ENCODE results near the gene OR51G1.
"Not testable (repeated sequence)": the region's sequence is repeated elsewhere in the genome, so short reads cannot be mapped to it uniquely, and the experiment has no call there.

Gene OR51G1

DNA sequence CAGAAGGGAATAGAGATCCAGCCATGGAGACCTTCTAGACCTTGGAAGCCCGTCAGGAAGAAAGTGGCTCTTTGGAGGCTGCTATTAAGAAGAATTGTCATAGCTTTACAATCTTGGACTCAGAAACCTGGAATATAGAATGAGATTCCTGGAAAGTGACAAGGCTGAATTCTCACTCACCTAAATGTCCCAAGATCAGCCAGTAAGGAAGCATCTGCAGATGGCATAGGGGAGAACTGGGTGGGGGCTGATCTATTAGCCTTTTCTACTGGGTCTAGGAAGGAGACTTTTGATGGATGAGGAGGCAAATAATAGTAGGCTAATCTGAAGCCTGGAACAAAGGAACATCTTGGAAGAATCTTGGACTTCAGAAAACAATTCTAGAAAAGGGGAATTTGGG, at the start of gene OR51G1:
Gene OR51G1, minus strand, starts transcription at position 101 of the 400 bp plus-strand sequence. Its CDS starts 0 bp downstream, at position 101.
- Histone ChIP-seq H3K9me3 (ENCODE audit: insufficient read depth, low read length) (no peaks in the 10 kb centered on the region), H3K36me3 (ENCODE audit: insufficient read depth, insufficient read length, low read length) (no peaks in the 10 kb centered on the region), H3K4me3 (ENCODE audit: insufficient read length, low read depth) (no peak within 1 kb of the TSS), H3K27me3 (ENCODE audit: insufficient read depth, insufficient read length) (no peaks in the 10 kb centered on the region), H3K4me1 (ENCODE audit: insufficient read depth, insufficient read length) (no peaks in the 10 kb centered on the region), H3K9ac (ENCODE audit: insufficient read length, low read depth) (no peak within 1 kb of the TSS)
- DNase-seq (ENCODE audit: low read depth, low spot score): no peak
- TF ChIP-seq SUZ12 (IDR thresholded peaks at IDR 0.05; ENCODE audit: extremely low read depth, insufficient read depth, insufficient read length) (no peak), YY1 (IDR thresholded peaks at IDR 0.05; ENCODE audit: insufficient read depth, insufficient read length) (no peak), ZNF274 (IDR thresholded peaks at IDR 0.05; ENCODE audit: low read depth, low read length) (no peak)

DNA sequence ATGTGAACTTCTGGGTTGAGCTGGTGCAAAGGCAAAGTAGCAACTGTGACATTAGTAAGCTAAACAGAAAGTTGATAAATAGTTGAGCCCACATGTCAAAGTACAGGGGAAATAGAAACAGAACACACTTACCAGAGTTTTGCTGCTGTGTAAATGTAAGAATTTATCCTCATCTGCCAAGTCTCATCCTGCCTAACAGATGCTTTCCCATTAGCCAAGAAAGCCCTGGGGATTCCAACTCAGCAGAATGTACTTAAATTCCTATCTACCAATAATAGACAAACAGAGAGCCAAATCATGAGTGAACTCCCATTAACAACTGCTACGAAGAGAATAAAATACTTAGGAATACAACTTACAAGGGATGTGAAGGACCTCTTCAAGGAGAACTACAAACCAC, 38.7 kb upstream of the OR51G1 start:
- Histone ChIP-seq H3K9me3 (ENCODE audit: insufficient read depth, low read length) (no peaks in the 10 kb centered on the region), H3K36me3 (ENCODE audit: insufficient read depth, insufficient read length, low read length) (no peaks in the 10 kb centered on the region), H3K27me3 (ENCODE audit: insufficient read depth, insufficient read length) (no peaks in the 10 kb centered on the region), H3K9ac (ENCODE audit: insufficient read length, low read depth) (no peak overlapping the region), H3K4me1 (ENCODE audit: insufficient read depth, insufficient read length) (no peaks in the 10 kb centered on the region), H3K4me3 (ENCODE audit: insufficient read length, low read depth) (no peak overlapping the region)
- DNase-seq (ENCODE audit: low read depth, low spot score): no peak
- no peak for TF ChIP-seq ZNF274 (IDR thresholded peaks at IDR 0.05; ENCODE audit: low read depth, low read length)
- TF ChIP-seq YY1 (IDR thresholded peaks at IDR 0.05; ENCODE audit: insufficient read depth, insufficient read length): no peak
- no peak for TF ChIP-seq SUZ12 (IDR thresholded peaks at IDR 0.05; ENCODE audit: extremely low read depth, insufficient read depth, insufficient read length)

DNA sequence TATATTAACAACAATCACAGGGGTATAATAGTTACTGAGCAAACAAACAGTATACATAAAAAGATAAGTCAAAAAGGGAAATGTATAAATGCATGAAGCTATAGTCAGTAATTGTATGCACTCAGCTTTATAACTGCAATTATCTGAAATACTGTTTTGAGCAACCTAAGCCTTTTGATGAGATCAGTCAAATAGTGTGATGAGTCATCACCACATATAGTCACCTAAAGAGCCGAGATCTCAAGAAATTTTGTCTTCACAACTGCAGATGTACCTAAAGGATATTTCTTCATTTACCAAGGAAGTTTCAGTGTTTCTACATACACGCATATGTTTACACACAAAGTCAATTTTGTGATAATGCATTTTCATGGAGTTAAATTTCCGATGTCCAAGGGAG, 36.7 kb upstream of the OR51G1 start:
- TF ChIP-seq YY1 (IDR thresholded peaks at IDR 0.05; ENCODE audit: insufficient read depth, insufficient read length) (no peak), ZNF274 (IDR thresholded peaks at IDR 0.05; ENCODE audit: low read depth, low read length) (no peak), SUZ12 (IDR thresholded peaks at IDR 0.05; ENCODE audit: extremely low read depth, insufficient read depth, insufficient read length) (no peak)
- Histone ChIP-seq H3K27me3 (ENCODE audit: insufficient read depth, insufficient read length) (no peaks in the 10 kb centered on the region), H3K4me1 (ENCODE audit: insufficient read depth, insufficient read length) (no peaks in the 10 kb centered on the region), H3K4me3 (ENCODE audit: insufficient read length, low read depth) (no peak overlapping the region), H3K9me3 (ENCODE audit: insufficient read depth, low read length) (no peaks in the 10 kb centered on the region), H3K9ac (ENCODE audit: insufficient read length, low read depth) (no peak overlapping the region), H3K36me3 (ENCODE audit: insufficient read depth, insufficient read length, low read length) (no peaks in the 10 kb centered on the region)
- DNase-seq (ENCODE audit: low read depth, low spot score): no peak

DNA sequence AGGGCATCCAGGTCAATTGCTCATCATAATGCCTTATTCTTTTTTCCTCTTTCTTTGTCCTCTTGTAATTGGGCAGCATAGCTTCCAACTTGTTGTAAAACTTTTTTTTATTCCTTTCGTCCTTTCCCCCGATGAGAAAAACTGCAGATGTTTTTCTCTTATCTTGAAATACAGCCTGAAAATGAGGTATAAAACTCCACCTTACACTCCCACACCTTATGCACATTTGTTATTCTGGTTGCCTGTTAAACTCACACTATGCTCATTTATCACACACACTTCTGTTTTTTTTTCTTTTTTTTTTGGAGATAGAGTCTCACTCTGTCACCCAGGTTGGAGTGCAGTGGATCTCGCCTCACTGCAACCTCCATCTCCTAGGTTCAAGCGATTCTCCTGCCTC, 33.3 kb upstream of the OR51G1 start:
- Histone ChIP-seq H3K4me3 (ENCODE audit: insufficient read length, low read depth) (no peak overlapping the region), H3K9me3 (ENCODE audit: insufficient read depth, low read length) (no peaks in the 10 kb centered on the region), H3K27me3 (ENCODE audit: insufficient read depth, insufficient read length) (no peaks in the 10 kb centered on the region), H3K36me3 (ENCODE audit: insufficient read depth, insufficient read length, low read length) (no peaks in the 10 kb centered on the region), H3K4me1 (ENCODE audit: insufficient read depth, insufficient read length) (no peaks in the 10 kb centered on the region), H3K9ac (ENCODE audit: insufficient read length, low read depth) (no peak overlapping the region)
- TF ChIP-seq SUZ12 (IDR thresholded peaks at IDR 0.05; ENCODE audit: extremely low read depth, insufficient read depth, insufficient read length): no peak
- TF ChIP-seq YY1 (IDR thresholded peaks at IDR 0.05; ENCODE audit: insufficient read depth, insufficient read length): no peak
- TF ChIP-seq ZNF274 (IDR thresholded peaks at IDR 0.05; ENCODE audit: low read depth, low read length): no peak
- DNase-seq (ENCODE audit: low read depth, low spot score): no peak

DNA sequence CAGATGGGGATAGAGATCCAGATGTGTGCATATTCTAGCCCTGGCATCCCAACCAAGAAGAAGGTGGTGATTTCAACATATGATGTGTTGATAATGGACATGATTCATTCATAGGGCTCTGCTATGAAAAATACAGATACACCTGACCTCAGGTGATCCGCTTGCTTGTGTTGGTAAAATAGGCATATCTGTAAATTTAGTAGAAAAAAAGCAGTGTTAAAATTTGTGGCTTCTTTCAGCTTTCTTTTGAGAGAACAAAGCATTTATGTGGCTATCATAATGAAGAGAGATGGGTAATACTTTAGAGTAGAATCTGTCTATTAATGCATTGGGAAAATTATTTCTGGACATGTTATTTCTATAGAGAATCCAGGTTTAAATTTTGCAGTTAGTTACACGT, 31.5 kb upstream of the OR51G1 start, which contains the start of gene OR51A2:
Gene OR51A2, minus strand, starts transcription at position 101 of the 400 bp plus-strand sequence. Its CDS starts 0 bp downstream, at position 101.
- H3K4me1 ChIP-seq (ENCODE audit: insufficient read depth, insufficient read length); H3K27me3 ChIP-seq (ENCODE audit: insufficient read depth, insufficient read length); DNase-seq (ENCODE audit: low read depth, low spot score); H3K9me3 ChIP-seq (ENCODE audit: insufficient read depth, low read length); H3K9ac ChIP-seq (ENCODE audit: insufficient read length, low read depth); H3K36me3 ChIP-seq (ENCODE audit: insufficient read depth, insufficient read length, low read length); H3K4me3 ChIP-seq (ENCODE audit: insufficient read length, low read depth): not testable (repeated sequence)

GRCh38 chr11:4947505-4947904, 23.4 kb upstream of the OR51G1 start, which contains the start of gene OR51A4:
Gene OR51A4, minus strand, starts transcription at chr11:4947605. Its CDS starts 505 bp downstream, at chr11:4947100.
- Histone ChIP-seq H3K4me1 (ENCODE audit: insufficient read depth, insufficient read length) (no peaks in the 10 kb centered on the region), H3K27me3 (ENCODE audit: insufficient read depth, insufficient read length) (no peaks in the 10 kb centered on the region), H3K36me3 (ENCODE audit: insufficient read depth, insufficient read length, low read length) (no peaks in the 10 kb centered on the region), H3K9ac (ENCODE audit: insufficient read length, low read depth) (no peak within 1 kb of the TSS), H3K9me3 (ENCODE audit: insufficient read depth, low read length) (no peaks in the 10 kb centered on the region), H3K4me3 (ENCODE audit: insufficient read length, low read depth) (no peak within 1 kb of the TSS)
- DNase-seq (ENCODE audit: low read depth, low spot score): no peak
- TF ChIP-seq ZNF274 (IDR thresholded peaks at IDR 0.05; ENCODE audit: low read depth, low read length) (no peak), SUZ12 (IDR thresholded peaks at IDR 0.05; ENCODE audit: extremely low read depth, insufficient read depth, insufficient read length) (no peak), YY1 (IDR thresholded peaks at IDR 0.05; ENCODE audit: insufficient read depth, insufficient read length) (no peak)

DNA sequence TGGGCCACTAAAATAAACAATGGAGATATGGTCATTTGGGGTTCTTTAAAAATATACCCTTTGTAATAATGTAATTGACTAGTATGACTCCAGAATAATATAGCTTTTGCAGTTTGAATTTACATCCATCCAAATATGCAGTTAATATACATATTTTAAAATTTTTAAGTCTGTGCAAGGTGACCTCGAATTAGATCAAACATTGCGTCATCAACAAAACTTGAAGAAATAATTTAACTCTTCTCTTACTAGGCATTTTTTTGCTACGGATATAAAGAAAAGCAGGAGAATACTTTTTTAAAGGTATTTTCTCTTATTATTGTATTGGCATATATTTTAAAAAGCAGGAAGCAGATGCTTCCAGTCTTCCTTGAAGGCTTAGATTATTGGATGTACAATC, 12.6 kb upstream of the OR51G1 start:
- DNase-seq (ENCODE audit: low read depth, low spot score): no peak
- no peak overlapping the region for H3K4me3 ChIP-seq (ENCODE audit: insufficient read length, low read depth)
- no peak for TF ChIP-seq ZNF274 (IDR thresholded peaks at IDR 0.05; ENCODE audit: low read depth, low read length)
- no peak for TF ChIP-seq YY1 (IDR thresholded peaks at IDR 0.05; ENCODE audit: insufficient read depth, insufficient read length)
- no peaks in the 10 kb centered on the region for H3K4me1 ChIP-seq (ENCODE audit: insufficient read depth, insufficient read length)
- H3K36me3 ChIP-seq (ENCODE audit: insufficient read depth, insufficient read length, low read length): no peaks in the 10 kb centered on the region
- H3K27me3 ChIP-seq (ENCODE audit: insufficient read depth, insufficient read length): no peaks in the 10 kb centered on the region
- no peaks in the 10 kb centered on the region for H3K9me3 ChIP-seq (ENCODE audit: insufficient read depth, low read length)
- no peak overlapping the region for H3K9ac ChIP-seq (ENCODE audit: insufficient read length, low read depth)

DNA sequence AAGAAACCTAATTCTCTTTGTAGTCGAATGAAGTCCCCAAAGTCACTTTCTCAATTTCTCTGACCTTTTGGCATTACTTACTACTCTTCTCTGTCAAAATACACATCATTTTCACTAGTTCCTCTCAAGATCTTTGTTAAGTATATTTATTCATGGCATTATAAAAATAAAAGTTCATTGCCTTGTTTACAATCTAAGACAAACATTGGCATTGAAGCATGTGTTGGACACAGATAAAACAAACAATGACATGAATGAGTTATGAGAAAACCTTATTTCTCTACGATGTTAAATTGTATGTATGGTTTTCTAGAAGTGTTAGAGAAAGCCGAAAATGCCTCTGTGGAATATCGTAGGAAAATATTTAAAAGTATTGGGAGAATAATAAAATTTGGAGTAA, 8.6 kb upstream of the OR51G1 start:
- TF ChIP-seq SUZ12 (IDR thresholded peaks at IDR 0.05; ENCODE audit: extremely low read depth, insufficient read depth, insufficient read length) (no peak), ZNF274 (IDR thresholded peaks at IDR 0.05; ENCODE audit: low read depth, low read length) (no peak), YY1 (IDR thresholded peaks at IDR 0.05; ENCODE audit: insufficient read depth, insufficient read length) (no peak)
- Histone ChIP-seq H3K36me3 (ENCODE audit: insufficient read depth, insufficient read length, low read length) (no peaks in the 10 kb centered on the region), H3K9me3 (ENCODE audit: insufficient read depth, low read length) (no peaks in the 10 kb centered on the region), H3K4me3 (ENCODE audit: insufficient read length, low read depth) (no peak overlapping the region), H3K27me3 (ENCODE audit: insufficient read depth, insufficient read length) (no peaks in the 10 kb centered on the region), H3K4me1 (ENCODE audit: insufficient read depth, insufficient read length) (no peaks in the 10 kb centered on the region), H3K9ac (ENCODE audit: insufficient read length, low read depth) (no peak overlapping the region)
- no peak for DNase-seq (ENCODE audit: low read depth, low spot score)
